ENCODE results near the gene ACAD11.
A peak's percentile ranks its signal among the peaks of the same experiment; 100 is the strongest.

Gene ACAD11

DNA sequence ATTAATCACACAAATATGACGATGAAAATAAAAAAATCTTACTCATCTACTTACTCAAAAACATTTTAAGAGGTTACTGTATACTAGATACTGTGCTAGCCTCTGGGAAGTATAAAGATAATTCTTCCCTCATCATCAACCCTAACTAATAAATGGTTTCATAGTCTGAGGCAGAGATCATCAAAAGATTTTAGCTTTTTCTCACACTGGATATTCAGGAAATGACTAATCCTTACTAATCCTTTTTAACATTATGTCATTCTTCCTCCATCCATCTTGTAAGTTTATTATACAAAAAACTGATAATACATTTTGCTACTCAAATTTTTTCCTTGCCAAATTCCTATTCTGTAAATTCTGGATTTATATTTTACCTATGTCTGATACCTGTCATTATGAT lies 29.7 kb downstream of the ACAD11 start:
- no peak overlapping the region for H3K4me3 ChIP-seq (replicated peaks; ENCODE audit: low read depth, low read length)
- H3K27me3 ChIP-seq (replicated peaks; ENCODE audit: control insufficient read depth, insufficient read depth, low read length), result no peaks in the 10 kb centered on the region
- no peak for DNase-seq (ENCODE audit: extremely low read depth, insufficient read length)
- TF ChIP-seq, protein P1, sequence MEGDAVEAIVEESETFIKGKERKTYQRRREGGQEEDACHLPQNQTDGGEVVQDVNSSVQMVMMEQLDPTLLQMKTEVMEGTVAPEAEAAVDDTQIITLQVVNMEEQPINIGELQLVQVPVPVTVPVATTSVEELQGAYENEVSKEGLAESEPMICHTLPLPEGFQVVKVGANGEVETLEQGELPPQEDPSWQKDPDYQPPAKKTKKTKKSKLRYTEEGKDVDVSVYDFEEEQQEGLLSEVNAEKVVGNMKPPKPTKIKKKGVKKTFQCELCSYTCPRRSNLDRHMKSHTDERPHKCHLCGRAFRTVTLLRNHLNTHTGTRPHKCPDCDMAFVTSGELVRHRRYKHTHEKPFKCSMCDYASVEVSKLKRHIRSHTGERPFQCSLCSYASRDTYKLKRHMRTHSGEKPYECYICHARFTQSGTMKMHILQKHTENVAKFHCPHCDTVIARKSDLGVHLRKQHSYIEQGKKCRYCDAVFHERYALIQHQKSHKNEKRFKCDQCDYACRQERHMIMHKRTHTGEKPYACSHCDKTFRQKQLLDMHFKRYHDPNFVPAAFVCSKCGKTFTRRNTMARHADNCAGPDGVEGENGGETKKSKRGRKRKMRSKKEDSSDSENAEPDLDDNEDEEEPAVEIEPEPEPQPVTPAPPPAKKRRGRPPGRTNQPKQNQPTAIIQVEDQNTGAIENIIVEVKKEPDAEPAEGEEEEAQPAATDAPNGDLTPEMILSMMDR (IDR thresholded peaks at IDR 0.05; ENCODE audit: insufficient read depth, low read length, poor library complexity, severe bottlenecking), result no peak
- peaks cover 2% of the 10 kb centered on the region for H3K36me3 ChIP-seq (ENCODE audit: control insufficient read depth, insufficient read depth, low read length)

DNA sequence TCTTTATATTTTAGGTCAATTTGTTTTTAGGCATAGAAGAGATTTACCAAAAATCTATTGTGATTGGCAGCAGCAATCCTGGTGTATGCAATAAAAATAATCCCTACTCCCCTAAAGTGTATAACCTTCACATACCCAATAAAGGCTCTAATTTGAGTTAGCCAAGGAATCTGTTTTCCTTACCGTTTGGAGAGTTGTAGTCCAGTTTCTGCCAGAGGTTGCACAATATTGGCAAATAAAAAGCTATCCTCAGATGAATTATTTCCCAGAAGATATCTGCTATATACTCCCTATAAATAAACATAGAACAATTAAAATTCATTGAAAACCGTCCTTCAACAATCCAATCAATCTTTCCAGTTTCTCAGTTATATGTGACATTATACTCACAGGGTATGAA lies 31.5 kb downstream of the ACAD11 start:
- Histone ChIP-seq H3K36me3 (ENCODE audit: control insufficient read depth, insufficient read depth, low read length) (peaks cover 2% of the 10 kb centered on the region), H3K4me3 (replicated peaks; ENCODE audit: low read depth, low read length) (no peak overlapping the region), H3K27me3 (replicated peaks; ENCODE audit: control insufficient read depth, insufficient read depth, low read length) (no peaks in the 10 kb centered on the region)
- TF ChIP-seq, protein P1 (IDR thresholded peaks at IDR 0.05; ENCODE audit: insufficient read depth, low read length, poor library complexity, severe bottlenecking), result no peak
- no peak for DNase-seq (ENCODE audit: extremely low read depth, insufficient read length)

DNA sequence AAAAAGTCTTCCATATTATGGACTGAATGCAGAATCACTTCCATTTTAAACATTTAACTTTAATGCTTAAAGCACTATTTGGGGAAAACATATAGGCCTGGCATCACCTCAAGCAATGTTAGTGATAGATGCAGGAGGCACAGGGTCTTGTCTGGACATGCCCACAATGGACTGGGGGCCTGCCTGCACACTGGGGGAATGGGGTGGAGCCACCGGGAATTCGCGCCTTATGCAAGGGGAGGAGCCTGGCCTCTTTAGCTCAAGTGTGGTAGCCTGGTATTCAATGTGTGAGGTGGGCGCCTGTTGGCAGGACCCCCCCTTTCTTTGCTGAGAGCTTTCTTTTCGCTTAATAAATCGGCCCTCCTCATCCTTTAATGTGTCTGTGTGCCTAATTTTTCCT lies 32.7 kb downstream of the ACAD11 start:
- no peak for DNase-seq (ENCODE audit: extremely low read depth, insufficient read length)
- Histone ChIP-seq H3K4me3 (replicated peaks; ENCODE audit: low read depth, low read length) (no peak overlapping the region), H3K27me3 (replicated peaks; ENCODE audit: control insufficient read depth, insufficient read depth, low read length) (no peaks in the 10 kb centered on the region), H3K36me3 (ENCODE audit: control insufficient read depth, insufficient read depth, low read length) (peaks cover 2% of the 10 kb centered on the region)
- TF ChIP-seq, protein P1 (IDR thresholded peaks at IDR 0.05; ENCODE audit: insufficient read depth, low read length, poor library complexity, severe bottlenecking), result no peak

DNA sequence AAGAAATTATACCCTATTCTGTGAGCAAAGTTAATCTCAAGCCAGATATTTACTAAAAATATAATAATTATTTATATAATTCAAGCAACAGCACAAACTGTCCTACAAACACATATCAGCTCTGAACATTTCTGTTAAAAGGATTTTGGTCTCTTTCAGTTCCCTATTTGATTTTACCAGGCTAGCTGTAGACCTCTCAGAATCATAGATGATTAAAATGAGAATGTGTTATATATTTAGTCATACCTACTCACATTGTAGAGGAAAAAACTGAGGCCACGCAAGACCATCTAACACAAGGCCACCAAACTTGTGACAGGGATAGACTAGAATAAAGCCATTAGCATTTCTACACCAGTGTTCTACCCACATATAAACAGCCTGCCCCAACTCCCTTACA lies 34.0 kb downstream of the ACAD11 start:
- TF ChIP-seq, protein P1 (IDR thresholded peaks at IDR 0.05; ENCODE audit: insufficient read depth, low read length, poor library complexity, severe bottlenecking), result no peak
- peak; percentile 33 for DNase-seq (ENCODE audit: extremely low read depth, insufficient read length)

DNA sequence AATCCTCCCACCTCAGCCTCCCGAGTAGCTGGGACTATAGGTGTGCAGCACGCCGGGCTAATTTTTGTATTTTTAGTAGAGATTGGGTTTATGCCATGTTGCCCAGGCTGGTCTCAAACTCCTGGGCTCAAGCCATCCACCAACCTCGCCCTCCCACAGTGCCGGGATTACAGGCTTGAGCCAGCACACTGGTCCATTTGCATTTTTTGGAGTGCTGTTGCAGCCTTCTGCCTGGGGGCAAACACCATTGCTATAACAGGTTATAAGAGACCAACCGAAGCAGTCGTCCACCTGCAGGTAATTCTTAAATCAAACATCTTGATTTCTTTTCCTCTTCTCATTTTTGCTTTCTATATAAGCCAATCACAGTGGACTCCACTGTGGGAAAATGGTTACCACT lies 34.8 kb downstream of the ACAD11 start:
- Histone ChIP-seq H3K36me3 (ENCODE audit: control insufficient read depth, insufficient read depth, low read length) (peaks cover 2% of the 10 kb centered on the region), H3K4me3 (replicated peaks; ENCODE audit: low read depth, low read length) (no peak overlapping the region), H3K27me3 (replicated peaks; ENCODE audit: control insufficient read depth, insufficient read depth, low read length) (no peaks in the 10 kb centered on the region)
- DNase-seq (ENCODE audit: extremely low read depth, insufficient read length), result no peak
- TF ChIP-seq, protein P1 (IDR thresholded peaks at IDR 0.05; ENCODE audit: insufficient read depth, low read length, poor library complexity, severe bottlenecking), result no peak

More for the DNA sequence above, 34.0 kb downstream of the ACAD11 start:
- peaks cover 2% of the 10 kb centered on the region for H3K36me3 ChIP-seq (ENCODE audit: control insufficient read depth, insufficient read depth, low read length)
- no peaks in the 10 kb centered on the region for H3K27me3 ChIP-seq (replicated peaks; ENCODE audit: control insufficient read depth, insufficient read depth, low read length)
- no peak overlapping the region for H3K4me3 ChIP-seq (replicated peaks; ENCODE audit: low read depth, low read length)

DNA sequence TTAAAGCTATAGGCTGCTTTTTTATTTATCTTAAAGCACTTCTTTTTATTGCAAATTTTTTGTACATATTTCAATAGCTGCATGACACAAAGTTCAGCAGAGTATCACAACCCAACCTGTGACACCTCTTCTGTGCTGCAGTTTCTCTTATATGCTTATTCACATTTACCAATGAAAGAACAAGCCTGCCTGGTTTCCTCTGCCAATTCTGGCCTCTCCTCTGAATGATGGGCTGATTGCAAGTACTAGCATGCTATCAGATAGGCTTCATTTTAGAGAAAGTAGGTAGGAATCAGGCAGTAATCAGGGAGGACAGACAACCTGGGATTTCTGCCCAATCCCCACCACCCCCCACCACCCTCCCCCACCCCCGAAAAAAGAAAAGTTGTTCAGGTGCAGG lies 36.0 kb downstream of the ACAD11 start:
- Histone ChIP-seq H3K4me3 (replicated peaks; ENCODE audit: low read depth, low read length) (no peak overlapping the region), H3K36me3 (ENCODE audit: control insufficient read depth, insufficient read depth, low read length) (peaks cover 2% of the 10 kb centered on the region), H3K27me3 (replicated peaks; ENCODE audit: control insufficient read depth, insufficient read depth, low read length) (no peaks in the 10 kb centered on the region)
- TF ChIP-seq, protein P1 (IDR thresholded peaks at IDR 0.05; ENCODE audit: insufficient read depth, low read length, poor library complexity, severe bottlenecking), result no peak
- no peak for DNase-seq (ENCODE audit: extremely low read depth, insufficient read length)

Measured in GM06990 (cell line).